ENCODE results near the gene HRK.

GRCh38 chr12:116870306-116870705 lies 10.9 kb downstream of the HRK start:
- TF ChIP-seq RFX5 (IDR thresholded peaks at IDR 0.05; ENCODE audit: borderline replicate concordance, low read depth, low read length) (no peak), EZH2 (IDR thresholded peaks at IDR 0.05; ENCODE audit: low read depth, low read length, severe bottlenecking) (no peak), CTCF (IDR thresholded peaks at IDR 0.05; ENCODE audit: control extremely low read depth in 1 of 3, insufficient read depth in 1 of 3, low read depth in 1 of 3, low read length in 3 of 3) (no peak), SP1 (IDR thresholded peaks at IDR 0.05; ENCODE audit: low read depth, low read length) (no peak), SUZ12 (IDR thresholded peaks at IDR 0.05; ENCODE audit: low read length) (no peak)
